GM12878 (cell line): ENCODE measurements around the gene SLC6A17. TPM values are rescaled to one million over a fixed set of nuclear protein-coding genes. Genes with fewer than 3 reads are reported as not detected.

Experiments
- ATAC-seq: fragments of 200-7000 bp; cut with Tn5 transposase; 3 replicates; pipeline ENCODE4 v1.9.1; 2020; ENCODE audit warnings: mild to moderate bottlenecking, moderate library complexity
- BruUV-seq: library from RNA; stranded (reverse); fragments of 400-500 nt; replicated peaks from 2 replicates; lab custom pipeline; 2021; lab: Mats Ljungman, UMichigan
- CTCF ChIA-PET: fragments of 300-600 bp; sonication (Branson Sonifier 250); formaldehyde crosslinking; extraction: SDS; loops from one replicate; lab custom pipeline; 2021; ENCODE audit warnings: inconsistent platforms; lab: Yijun Ruan, JAX
- POLR2A ChIA-PET: fragments of 350-600 bp; formaldehyde crosslinking; extraction: SDS; loops from one replicate; lab custom pipeline; 2021; ENCODE audit warnings: inconsistent platforms; lab: Charles Lee
- RAD21 ChIA-PET: fragments of 300-600 bp; sonication (Branson Sonifier 250); formaldehyde crosslinking; loops from one replicate; lab custom pipeline; 2023; ENCODE audit warnings: antibody characterized with exemption; ENCODE audit not compliant: unreplicated experiment; lab: Charles Lee
- SMC1A ChIA-PET: fragments of 300-600 bp; sonication (Branson Sonifier 250); formaldehyde crosslinking; loops from one replicate; lab custom pipeline; 2023; ENCODE audit not compliant: unreplicated experiment, uncharacterized antibody; lab: Charles Lee
- DNase-seq: peaks from one replicate; pipeline ENCODE4 v3.0.0-alpha.2; 2011; ENCODE audit warnings: low read depth, low spot score
- FAIRE-seq: peaks from 3 replicates; lab custom pipeline; 2011; peaks lifted over from hg19 to GRCh38; lab: Jason Lieb, UNC
- H2AFZ ChIP-seq: 2 replicates; pipeline ENCODE4 v1.6.0; 2011; ENCODE audit warnings: low read depth, low read length, control low read depth; ENCODE audit not compliant: control insufficient read depth
- H3K27ac ChIP-seq: 2 replicates; pipeline ENCODE4 v1.5.1; 2011; ENCODE audit warnings: control low read depth; ENCODE audit not compliant: control insufficient read depth, insufficient read depth
- H3K27me3 ChIP-seq, 2 experiments: replicated peaks in 1 of 2; 2 replicates each; pipeline versions ENCODE4 v1.6.0 to v1.6.1; 2011; ENCODE audit warnings: low read length in 1 of 2; ENCODE audit not compliant: control insufficient read depth in 2 of 2, insufficient read depth in 2 of 2
- H3K36me3 ChIP-seq, 2 experiments: 2 replicates each; pipeline ENCODE4 v1.5.1; 2011; ENCODE audit warnings: low read length in 1 of 2; ENCODE audit not compliant: control insufficient read depth in 2 of 2, insufficient read depth in 2 of 2
- H3K4me1 ChIP-seq: 2 replicates; pipeline ENCODE4 v1.6.1; 2011; ENCODE audit warnings: mild to moderate bottlenecking, low read length, moderate library complexity, mixed read lengths; ENCODE audit not compliant: control insufficient read depth, insufficient read depth
- H3K4me2 ChIP-seq: 2 replicates; pipeline ENCODE4 v1.6.0; 2011; ENCODE audit warnings: control low read depth; ENCODE audit not compliant: control insufficient read depth, insufficient read depth
- H3K4me3 ChIP-seq: fragments of 200-600 bp; sonication (generic); 2 replicates; pipeline ENCODE4 v1.5.1; 2016
- H3K79me2 ChIP-seq: 2 replicates; pipeline ENCODE4 v1.6.0; 2011; ENCODE audit warnings: low read length; ENCODE audit not compliant: control insufficient read depth, insufficient read depth
- H3K9ac ChIP-seq: 2 replicates; pipeline ENCODE4 v1.8.0; 2011; ENCODE audit warnings: low read length, control low read depth, mixed read lengths; ENCODE audit not compliant: control insufficient read depth, insufficient read depth
- H3K9me3 ChIP-seq: replicated peaks from 3 replicates; pipeline ENCODE4 v1.5.1; 2011; ENCODE audit warnings: mild to moderate bottlenecking, low read length; ENCODE audit not compliant: control insufficient read depth, insufficient read depth
- H4K20me1 ChIP-seq: 2 replicates; pipeline ENCODE4 v1.6.0; 2011; ENCODE audit not compliant: control insufficient read depth, insufficient read depth
- ATF7 ChIP-seq: fragments of 450-650 bp; IDR thresholded peaks from 2 replicates; pipeline ENCODE4 v1.6.1; 2016; ENCODE audit warnings: low read depth, mild to moderate bottlenecking
- CHD2 ChIP-seq: IDR thresholded peaks from 2 replicates; pipeline ENCODE4 v1.6.1; 2011; ENCODE audit warnings: low read depth, low read length, improper control_type of control experiment, borderline replicate concordance
- MAX ChIP-seq: IDR thresholded peaks from 2 replicates; pipeline ENCODE4 v1.6.1; 2012; ENCODE audit warnings: low read depth, low read length, improper control_type of control experiment
- NFYB ChIP-seq: IDR thresholded peaks from 2 replicates; pipeline ENCODE4 v1.6.1; 2011; ENCODE audit warnings: low read depth, mild to moderate bottlenecking, low read length, improper control_type of control experiment, moderate library complexity; ENCODE audit not compliant: insufficient read depth
- SMAD5 ChIP-seq: IDR thresholded peaks from 2 replicates; pipeline ENCODE4 v1.6.1; 2016; ENCODE audit warnings: antibody characterized with exemption, low read depth
- SUPT20H ChIP-seq: IDR thresholded peaks from 2 replicates; pipeline ENCODE4 v1.6.1; 2011; ENCODE audit warnings: low read depth, mild to moderate bottlenecking, low read length, moderate library complexity, borderline replicate concordance; ENCODE audit not compliant: control insufficient read depth
- WGBS: methylation state at CpG from one replicate; pipeline ENCODE4 v1.1.6; 2016; ENCODE audit warnings: low lambda C conversion rate; ENCODE audit not compliant: insufficient replicate concordance, insufficient coverage; ENCODE audit errors: missing lambda C conversion rate; 5-methylcytosine and 5-hydroxymethylcytosine counted together
- in situ Hi-C: fragments of 300-500 bp; cut with MboI; formaldehyde crosslinking; loops from 9 replicates; pipeline ENCODE4 v1.14.3; 2018; ENCODE audit warnings: mixed read lengths
- intact Hi-C: fragments of 100-400 bp; cut with micrococcal nuclease; formaldehyde crosslinking; loops from one replicate; pipeline ENCODE4 v1.14.2; 2022; ENCODE audit not compliant: unreplicated experiment
- polyA plus RNA-seq, 11 experiments: library from polyadenylated mRNA; depleted of rRNA in 4 of 11; unstranded in 6 of 11; stranded (reverse) in 5 of 11; fragments of >200 nt; fragmentation: Nextera tagmentation in 4 of 11; fragmentation: Illumina TruSeq in 1 of 11; extraction: Ambion mirVana in 4 of 11; extraction: Trizol in 1 of 11; gene quantifications; 1 replicate in 1 of 11; 2 replicates in 10 of 11; pipeline versions ENCODE4 v1.2.1 to v1.2.3, GENCODE V29; 2011 to 2016; ENCODE audit warnings: inconsistent platforms in 2 of 11, missing spikeins in 2 of 11, low read depth in 1 of 11
- total RNA-seq, 4 experiments: library from RNA; depleted of rRNA in 3 of 4; stranded (reverse); fragments of >200 nt in 3 of 4; fragmentation: Illumina TruSeq in 1 of 4; extraction: Trizol in 1 of 4; gene quantifications; 2 replicates each; pipeline versions ENCODE4 v1.2.1 to v1.2.3, GENCODE V29; 2013 to 2021

Gene SLC6A17
- total and polyA plus RNA-seq, 10 of the 15 experiments (the other 5 are each of a cell fraction or from before 2014, with no cell fraction given), result not detected

DNA sequence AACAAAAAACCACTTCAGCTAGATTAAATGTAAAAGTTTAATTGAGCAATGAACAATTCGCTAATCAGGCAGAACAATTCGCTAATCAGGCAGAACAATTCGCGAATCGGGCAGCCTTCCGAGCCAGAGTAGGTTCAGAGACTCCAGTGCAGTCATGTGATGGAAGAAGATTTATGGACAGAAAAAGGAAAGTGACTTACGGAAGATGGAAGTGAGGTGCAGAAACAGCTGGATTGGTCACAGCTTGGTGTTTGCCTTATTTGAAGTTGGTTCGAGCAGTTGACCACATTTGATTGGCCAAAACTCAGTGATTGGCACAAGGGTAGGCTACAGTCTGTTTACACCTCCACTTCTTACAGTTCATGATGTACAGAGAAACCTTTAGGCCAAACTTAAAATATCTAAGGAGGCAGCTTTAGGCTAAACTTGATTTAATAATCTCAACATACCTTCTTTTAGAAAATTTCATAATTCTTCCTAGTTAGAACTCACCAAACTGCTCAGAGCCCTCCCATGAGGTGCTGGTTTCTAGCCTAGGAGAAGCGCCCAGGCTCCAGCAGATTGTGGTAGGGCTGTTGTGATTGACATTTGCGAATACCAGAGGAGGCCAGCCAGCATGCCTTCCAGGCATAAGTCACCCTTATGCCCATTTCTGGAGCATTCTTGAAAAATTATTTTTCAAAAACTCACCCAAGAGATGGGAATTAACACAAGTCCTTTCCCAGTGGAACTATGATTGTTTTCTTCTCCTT lies 37.0 kb downstream of the SLC6A17 start:
- no peak overlapping the region for H2AFZ ChIP-seq
- intact Hi-C loops, result no loop called here
- no peak overlapping the region for H3K4me3 ChIP-seq
- ChIA-PET RAD21 (no interaction called here), SMC1A (interaction anchor here (1.0 kb wide), 1 partner anchor 19 kb away, joined by 3 read pairs; no protein-coding TSS in a partner anchor), POLR2A (no interaction called here), CTCF (interaction anchor here (0.8 to 2.7 kb wide), 6 partner anchors 10 to 309 kb away, joined by 3 to 7 read pairs (median 6); no protein-coding TSS in a partner anchor)
- BruUV-seq, result no TSS peak
- H3K36me3 ChIP-seq, result no peaks in the 10 kb centered on the region
- no peak overlapping the region for H3K4me2 ChIP-seq
- no peaks in the 10 kb centered on the region for H3K4me1 ChIP-seq
- H4K20me1 ChIP-seq, result no peaks in the 10 kb centered on the region
- H3K9ac ChIP-seq, result no peak overlapping the region
- H3K79me2 ChIP-seq, result no peaks in the 10 kb centered on the region
- peaks cover 0 to 3% of the 10 kb centered on the region in 2 experiments; a peak in 2 of 4 replicates for H3K27me3 ChIP-seq
- no peak for DNase-seq
- TF ChIP-seq ATF7 (no peak), SUPT20H (no peak), CHD2 (no peak), SMAD5 (no peak), NFYB (no peak), MAX (no peak)
- FAIRE-seq, result no peak
- in situ Hi-C loops, result no loop called here
- ATAC-seq, result no peak
- H3K9me3 ChIP-seq, result no peaks in the 10 kb centered on the region
- WGBS, result 43% methylated on average over 10 of the region's 10 CpGs
- no peak overlapping the region for H3K27ac ChIP-seq
